HepG2 (cell line): ENCODE data around the gene CABP4. TPM values are rescaled to one million over a fixed set of nuclear protein-coding genes. Genes with fewer than 3 reads are reported as not detected.

Source experiments
- ATAC-seq: fragments of 200-7000 bp; cut with Tn5 transposase; 3 replicates; pipeline ENCODE4 v1.9.1; 2020; ENCODE audit warnings: mild to moderate bottlenecking, moderate library complexity
- BruUV-seq: library from RNA; stranded (reverse); fragments of 400-500 nt; replicated peaks from 2 replicates; lab custom pipeline; 2021; lab: Mats Ljungman, UMichigan
- CTCF ChIA-PET: fragments of 300-600 bp; formaldehyde crosslinking; extraction: SDS; loops from one replicate; lab custom pipeline; 2021; ENCODE audit warnings: low total read pairs, inconsistent platforms, low intra/inter-chr PET ratio; lab: Yijun Ruan, JAX
- POLR2A ChIA-PET: fragments of 350-600 bp; sonication (Branson Sonifier 250); formaldehyde crosslinking; loops from one replicate; lab custom pipeline; 2020; ENCODE audit warnings: antibody characterized with exemption, inconsistent platforms; lab: Yijun Ruan, JAX
- DNase-seq: peaks from one replicate; pipeline ENCODE4 v3.0.0-alpha.2; 2015; ENCODE audit warnings: low spot score
- FAIRE-seq: peaks from 3 replicates; lab custom pipeline; 2011; peaks lifted over from hg19 to GRCh38; lab: Jason Lieb, UNC
- H2AFZ ChIP-seq: one replicate; pipeline ENCODE4 v1.6.1; 2011; ENCODE audit warnings: low read length, inconsistent platforms
- H3K27ac ChIP-seq: fragments of 300-600 bp; 3 replicates; pipeline ENCODE4 v1.8.0; 2011; ENCODE audit warnings: mixed run types, mild to moderate bottlenecking, mixed read lengths, low read length, inconsistent platforms; ENCODE audit not compliant: insufficient read depth; ENCODE audit errors: extremely low read length
- H3K27me3 ChIP-seq, 2 experiments: fragments of 200-600 bp in 1 of 2; 2 replicates in 1 of 2; 3 replicates in 1 of 2; pipeline versions ENCODE4 v1.6.0 to v1.8.0; 2011; ENCODE audit warnings: low read length in 2 of 2, mild to moderate bottlenecking in 2 of 2, moderate library complexity in 2 of 2, inconsistent platforms in 1 of 2; ENCODE audit not compliant: insufficient read depth in 2 of 2, control insufficient read depth in 1 of 2
- H3K36me3 ChIP-seq, 2 experiments: fragments of 200-600 bp in 1 of 2; replicated peaks in 1 of 2; 2 replicates in 1 of 2; 3 replicates in 1 of 2; pipeline versions ENCODE4 v1.5.1 to v1.8.0; 2011; ENCODE audit warnings: low read length in 2 of 2, inconsistent platforms in 1 of 2; ENCODE audit not compliant: insufficient read depth in 2 of 2, control insufficient read depth in 1 of 2
- H3K4me1 ChIP-seq: 2 replicates; pipeline ENCODE4 v1.5.1; 2012; ENCODE audit warnings: low read length, inconsistent platforms; ENCODE audit not compliant: insufficient read depth
- H3K4me2 ChIP-seq: 2 replicates; pipeline ENCODE4 v1.6.0; 2011; ENCODE audit warnings: low read depth, low read length, inconsistent platforms
- H3K4me3 ChIP-seq, 3 experiments: fragments of 200-600 bp in 1 of 3; sonication (generic), shearing (Covaris generic) in 1 of 3; replicated peaks in 1 of 3; 2 replicates each; pipeline ENCODE4 v1.5.1; 2011 to 2016; ENCODE audit warnings: low read length in 3 of 3, inconsistent platforms in 2 of 3, low read depth in 2 of 3, mild to moderate bottlenecking in 2 of 3, control low read depth in 1 of 3, mixed read lengths in 1 of 3; ENCODE audit not compliant: insufficient read depth in 1 of 3
- H3K79me2 ChIP-seq: one replicate; pipeline ENCODE4 v1.6.1; 2011; ENCODE audit warnings: low read length, inconsistent platforms; ENCODE audit not compliant: insufficient read depth
- H3K9ac ChIP-seq: 2 replicates; pipeline ENCODE4 v1.6.0; 2011; ENCODE audit warnings: mild to moderate bottlenecking, low read depth, low read length, inconsistent platforms; ENCODE audit not compliant: insufficient read depth
- H3K9me3 ChIP-seq: 2 replicates; pipeline ENCODE4 v1.5.1; 2012; ENCODE audit warnings: mild to moderate bottlenecking, low read length
- H4K20me1 ChIP-seq: 2 replicates; pipeline ENCODE4 v1.6.0; 2011; ENCODE audit warnings: inconsistent platforms, mild to moderate bottlenecking, low read length, moderate library complexity; ENCODE audit not compliant: insufficient read depth
- ETS1 ChIP-seq: sonication (generic); formaldehyde crosslinking; IDR thresholded peaks from 2 replicates; pipeline ENCODE4 v1.4.0; 2020; ENCODE audit warnings: missing genetic modification reagents
- JUN ChIP-seq: sonication (generic); formaldehyde crosslinking; IDR thresholded peaks from 2 replicates; pipeline ENCODE4 v1.4.0; 2020; ENCODE audit warnings: mild to moderate bottlenecking, missing genetic modification reagents
- RAD51 ChIP-seq: fragments of 450-650 bp; IDR thresholded peaks from 2 replicates; pipeline ENCODE4 v1.6.1; 2016; ENCODE audit warnings: borderline replicate concordance
- RBFOX2 ChIP-seq: fragments of 200-400 bp; formaldehyde crosslinking; IDR thresholded peaks from 2 replicates; pipeline ENCODE4 v1.6.1; 2017; ENCODE audit warnings: low read depth, mild to moderate bottlenecking, low read length
- RNF219 ChIP-seq: sonication (generic); formaldehyde crosslinking; IDR thresholded peaks from 2 replicates; pipeline ENCODE4 v1.5.0; 2020; ENCODE audit warnings: mild to moderate bottlenecking, missing genetic modification reagents
- ZBTB38 ChIP-seq: sonication (generic); formaldehyde crosslinking; IDR thresholded peaks from 2 replicates; pipeline ENCODE4 v1.5.1; 2020; ENCODE audit warnings: mild to moderate bottlenecking, missing genetic modification reagents
- ZNF18 ChIP-seq: sonication (generic); formaldehyde crosslinking; IDR thresholded peaks from 2 replicates; pipeline ENCODE4 v1.8.0; 2022; ENCODE audit warnings: mild to moderate bottlenecking, missing genetic modification reagents; ENCODE audit not compliant: insufficient replicate concordance
- ZNF205 ChIP-seq: IDR thresholded peaks from 2 replicates; pipeline ENCODE4 v1.6.1; 2018; ENCODE audit warnings: missing biosample characterization, missing genetic modification reagents
- ZNF253 ChIP-seq: sonication (generic); formaldehyde crosslinking; IDR thresholded peaks from 2 replicates; pipeline ENCODE4 v1.8.0; 2022; ENCODE audit warnings: mild to moderate bottlenecking, missing genetic modification reagents, borderline replicate concordance
- ZNF501 ChIP-seq: sonication (generic); formaldehyde crosslinking; IDR thresholded peaks from 2 replicates; pipeline ENCODE4 v1.5.1; 2020; ENCODE audit warnings: mild to moderate bottlenecking, moderate library complexity, missing genetic modification reagents
- ZNF687 ChIP-seq: sonication (generic); formaldehyde crosslinking; IDR thresholded peaks from 2 replicates; pipeline ENCODE4 v1.5.1; 2020; ENCODE audit warnings: mild to moderate bottlenecking, missing genetic modification reagents, moderate library complexity
- ZNF883 ChIP-seq: sonication (generic); formaldehyde crosslinking; IDR thresholded peaks from 2 replicates; pipeline ENCODE4 v1.5.1; 2020; ENCODE audit warnings: mild to moderate bottlenecking, missing genetic modification reagents; ENCODE audit errors: not compliant biosample characterization
- WGBS: methylation state at CpG from one replicate; pipeline ENCODE4 v1.1.6; 2017; ENCODE audit warnings: low lambda C conversion rate; 5-methylcytosine and 5-hydroxymethylcytosine counted together
- in situ Hi-C: cut with HindIII; loops from 2 replicates; pipeline ENCODE4 v1.10.0; 2017; ENCODE audit warnings: low pct_unique_long_range_greater_than_20kb; ENCODE audit not compliant: extremely low pct_ligation_motif_present
- intact Hi-C: fragments of 100-400 bp; cut with micrococcal nuclease; formaldehyde crosslinking; loops from one replicate; pipeline ENCODE4 v1.10.0; 2022; ENCODE audit not compliant: unreplicated experiment
- polyA plus RNA-seq, 8 experiments: library from polyadenylated mRNA; depleted of rRNA in 3 of 8; stranded (reverse) in 7 of 8; unstranded in 1 of 8; fragments of >200 nt; fragmentation: Illumina TruSeq in 4 of 8; extraction: Trizol in 4 of 8; gene quantifications; 2 replicates each; pipeline versions ENCODE4 v1.2.1 to v1.2.3, GENCODE V29; 2011 to 2016; ENCODE audit warnings: low read depth in 4 of 8, missing spikeins in 1 of 8, mixed read lengths in 1 of 8; ENCODE audit not compliant: insufficient read depth in 1 of 8
- total RNA-seq, 5 experiments: library from RNA; depleted of rRNA; stranded (reverse); fragments of >200 nt; fragmentation: Illumina TruSeq; extraction: Trizol; gene quantifications; 2 replicates each; pipeline ENCODE4 v1.2.3, GENCODE V29; 2016; ENCODE audit warnings: low read depth in 1 of 5

The CABP4 gene
- total and polyA plus RNA-seq, 2 of the 13 experiments (the other 11 are each of a cell fraction or from before 2014, with no cell fraction given): not detected

GRCh38 chr11:67411785-67412152 is 43.4 kb upstream of the CABP4 start:
- peak; percentile 27 for ATAC-seq
- TF ChIP-seq JUN (CRISPR knock-in tag): no peak
- 0 out of 2 replicates have a peak, but pooled peaks have one; percentile 8 for TF ChIP-seq ZNF687 (CRISPR knock-in tag)
- 0 out of 2 replicates have a peak, but pooled peaks have one; percentile 28 for TF ChIP-seq ZNF501 (CRISPR knock-in tag)
- no peak for TF ChIP-seq RAD51
- no peak for TF ChIP-seq RNF219 (CRISPR knock-in tag)
- no peak for TF ChIP-seq RBFOX2
- no peak for TF ChIP-seq ETS1 (CRISPR knock-in tag)
- TF ChIP-seq ZNF883 (CRISPR knock-in tag): peak; percentile 49
- TF ChIP-seq ZNF205 (CRISPR knock-in tag): peak; percentile 92
- no peak for TF ChIP-seq ZNF253
- peak; percentile 55 for TF ChIP-seq ZNF18 (CRISPR knock-in tag)
- no peak for TF ChIP-seq ZBTB38
- no peak overlapping the region for H2AFZ ChIP-seq
- H3K79me2 ChIP-seq: no peaks in the 10 kb centered on the region
- H3K4me3 ChIP-seq: peak overlapping the region in 1 of 3 experiments; percentile 4; a peak in 1 of 6 replicates
- no CpG with 5 or more reads among the region's 7 CpGs for WGBS
- H3K4me1 ChIP-seq: peaks cover 52% of the 10 kb centered on the region
- peaks cover 10 to 53% of the 10 kb centered on the region in 2 experiments; a peak in 4 of 5 replicates for H3K27me3 ChIP-seq
- CTCF ChIA-PET: no interaction called here
- no peak for FAIRE-seq
- H3K4me2 ChIP-seq: peak overlapping the region; percentile 21
- H3K27ac ChIP-seq: no peak overlapping the region
- in situ Hi-C loops (no loop called here), intact Hi-C loops (no loop called here)
- H3K9me3 ChIP-seq: no peaks in the 10 kb centered on the region
- no peaks in the 10 kb centered on the region for H3K36me3 ChIP-seq
- H3K9ac ChIP-seq: no peak overlapping the region
- BruUV-seq: no TSS peak
- no peaks in the 10 kb centered on the region for H4K20me1 ChIP-seq
- POLR2A ChIA-PET: interaction anchor here (1.3 to 2.1 kb wide), 3 partner anchors 9 to 20 kb away, joined by 4 to 10 read pairs (median 5); partner anchors contain the start of genes PPP1CA and RAD9A
- no peak for DNase-seq
